KMS-11 (cell line): ENCODE data around the gene GLIS1.

Source experiments
- H2AFZ ChIP-seq: fragments of 200-600 bp; sonication (generic); 2 replicates; pipeline ENCODE4 v1.6.1; 2016; ENCODE audit warnings: antibody characterized with exemption, mixed run types, low read depth
- H3K27ac ChIP-seq: fragments of 200-600 bp; sonication (generic); 2 replicates; pipeline ENCODE4 v1.6.1; 2016; ENCODE audit warnings: mild to moderate bottlenecking, mixed run types
- H3K27me3 ChIP-seq: fragments of 200-600 bp; sonication (generic); 2 replicates; pipeline ENCODE4 v1.6.1; 2017; ENCODE audit warnings: mild to moderate bottlenecking, low read depth, mixed run types, moderate library complexity; ENCODE audit not compliant: insufficient read depth
- H3K36me3 ChIP-seq: fragments of 200-600 bp; sonication (generic); 2 replicates; pipeline ENCODE4 v1.6.1; 2017; ENCODE audit warnings: mild to moderate bottlenecking, mixed run types; ENCODE audit not compliant: insufficient read depth
- H3K4me1 ChIP-seq: fragments of 200-600 bp; sonication (generic); 2 replicates; pipeline ENCODE4 v1.6.1; 2016; ENCODE audit warnings: mild to moderate bottlenecking, low read depth, mixed run types; ENCODE audit not compliant: poor library complexity, severe bottlenecking
- H3K4me2 ChIP-seq: fragments of 200-600 bp; sonication (generic); 2 replicates; pipeline ENCODE4 v1.7.0; 2016; ENCODE audit warnings: mild to moderate bottlenecking, mixed run types
- H3K4me3 ChIP-seq: fragments of 200-600 bp; sonication (generic); IDR thresholded peaks from 2 replicates; pipeline ENCODE4 v1.6.1; 2017; ENCODE audit warnings: low read depth, low read length, mixed read lengths; ENCODE audit not compliant: insufficient read depth
- H3K79me2 ChIP-seq: fragments of 200-600 bp; sonication (generic); 2 replicates; pipeline ENCODE4 v1.6.1; 2016; ENCODE audit warnings: low read depth, mixed run types; ENCODE audit not compliant: insufficient read depth
- H3K9ac ChIP-seq: fragments of 200-600 bp; sonication (generic); 2 replicates; pipeline ENCODE4 v1.6.1; 2016; ENCODE audit warnings: mild to moderate bottlenecking, mixed run types
- H4K20me1 ChIP-seq: fragments of 200-600 bp; sonication (generic); 2 replicates; pipeline ENCODE4 v1.6.1; 2016; ENCODE audit warnings: mild to moderate bottlenecking, mixed run types; ENCODE audit not compliant: insufficient read depth
- CTCF ChIP-seq: fragments of 200-600 bp; sonication (generic); conservative IDR thresholded peaks from 2 replicates; pipeline ENCODE4 v1.6.1; 2017; ENCODE audit warnings: low read depth, mild to moderate bottlenecking, antibody characterized with exemption, low read length, moderate library complexity, mixed read lengths

Gene GLIS1

GRCh38 chr1:53498555-53499131, 240.3 kb downstream of the GLIS1 start:
- no peak overlapping the region; the same call in 1 of the 2 replicates for H3K9ac ChIP-seq
- no peak for TF ChIP-seq CTCF
- H3K36me3 ChIP-seq: no peaks in the 10 kb centered on the region
- H2AFZ ChIP-seq: peak overlapping the region; percentile 0; the same call in 1 of the 2 replicates
- peaks cover 15% of the 10 kb centered on the region for H3K4me1 ChIP-seq
- no peaks in the 10 kb centered on the region for H4K20me1 ChIP-seq
- H3K4me3 ChIP-seq: no peak overlapping the region
- no peaks in the 10 kb centered on the region for H3K79me2 ChIP-seq
- no peak overlapping the region for H3K27ac ChIP-seq
- no peaks in the 10 kb centered on the region for H3K27me3 ChIP-seq
- peak overlapping the region; percentile 5; the same call in 1 of the 2 replicates for H3K4me2 ChIP-seq

DNA sequence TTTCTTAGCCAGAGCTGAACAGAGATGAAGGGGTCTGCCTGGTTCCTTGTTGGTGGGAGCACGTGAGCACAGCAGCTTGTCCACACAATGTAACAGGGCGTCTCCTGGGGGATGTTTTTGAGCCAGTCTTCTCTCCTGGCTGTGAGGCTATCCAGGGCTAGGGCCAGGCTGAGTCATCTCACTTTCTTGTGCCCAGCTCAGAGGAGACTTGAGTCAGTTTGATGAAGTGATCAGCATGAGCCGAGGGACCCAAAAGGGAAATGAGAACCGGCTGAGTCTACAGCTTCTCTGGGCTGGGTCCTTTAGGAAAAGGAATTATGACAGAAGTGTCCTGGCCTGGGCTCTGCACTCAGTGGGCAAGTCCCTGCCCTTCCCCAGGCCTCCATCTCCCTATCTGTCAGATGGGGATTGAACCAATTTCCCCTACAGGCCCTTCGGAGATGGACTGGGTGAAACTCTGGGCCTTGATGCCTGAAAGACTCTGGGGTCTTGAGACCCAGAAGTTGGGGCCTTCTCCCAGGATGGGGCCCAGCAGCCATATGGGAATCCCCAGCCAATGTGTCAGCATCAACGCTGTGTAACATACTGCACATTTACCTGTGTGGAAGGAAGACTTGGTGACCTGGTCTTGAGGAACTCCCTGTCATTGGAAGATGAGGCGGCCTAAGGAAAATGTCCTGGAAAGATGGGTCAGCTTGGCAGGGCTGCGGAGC, 243.2 kb downstream of the GLIS1 start:
- Histone ChIP-seq H3K36me3 (no peaks in the 10 kb centered on the region), H3K27me3 (no peaks in the 10 kb centered on the region), H4K20me1 (no peaks in the 10 kb centered on the region), H3K27ac (no peak overlapping the region), H3K79me2 (no peaks in the 10 kb centered on the region), H3K4me2 (no peak overlapping the region), H3K9ac (no peak overlapping the region), H2AFZ (no peak overlapping the region), H3K4me3 (no peak overlapping the region), H3K4me1 (peaks cover 15% of the 10 kb centered on the region)
- no peak for TF ChIP-seq CTCF

GRCh38 chr1:53490351-53490750, 248.6 kb downstream of the GLIS1 start:
- H2AFZ ChIP-seq: no peak overlapping the region
- no peak overlapping the region for H3K9ac ChIP-seq
- H3K27ac ChIP-seq: no peak overlapping the region
- no peaks in the 10 kb centered on the region for H4K20me1 ChIP-seq
- H3K4me1 ChIP-seq: no peaks in the 10 kb centered on the region
- H3K27me3 ChIP-seq: no peaks in the 10 kb centered on the region
- no peak overlapping the region for H3K4me3 ChIP-seq
- no peaks in the 10 kb centered on the region for H3K79me2 ChIP-seq
- no peaks in the 10 kb centered on the region for H3K36me3 ChIP-seq
- no peak for TF ChIP-seq CTCF
- no peak overlapping the region for H3K4me2 ChIP-seq

DNA sequence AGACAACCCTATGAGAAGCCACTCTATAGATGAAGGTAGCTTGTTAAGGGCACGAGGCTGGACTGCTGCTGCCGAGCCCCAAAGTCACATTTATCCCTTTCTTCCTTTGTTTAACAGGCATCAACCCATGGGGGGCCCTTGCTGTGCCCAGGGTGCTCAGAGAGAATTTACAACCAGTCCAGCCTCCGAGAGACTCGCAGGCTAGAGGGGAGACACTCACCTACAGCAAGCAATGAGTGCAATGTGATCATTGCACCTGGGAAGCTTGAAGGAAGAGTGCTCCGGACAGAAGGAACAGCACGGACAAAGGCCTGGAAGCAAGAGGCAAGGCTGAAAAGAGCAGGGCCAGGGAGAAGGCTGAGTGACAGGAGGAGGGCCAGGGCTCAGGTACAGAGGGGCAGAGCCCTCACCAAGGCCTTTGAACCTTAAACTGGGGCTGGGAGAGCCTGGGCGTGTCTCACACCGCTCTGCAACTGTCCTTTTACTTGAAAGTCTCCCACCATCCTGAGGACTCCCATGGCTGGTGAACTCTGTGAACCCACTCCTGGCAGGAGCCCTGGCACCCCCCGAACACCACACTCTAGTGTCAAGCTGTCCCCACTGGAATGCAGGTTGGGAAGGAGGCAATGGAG, 252.5 kb downstream of the GLIS1 start:
- no peak overlapping the region for H3K4me2 ChIP-seq
- H3K4me1 ChIP-seq: no peaks in the 10 kb centered on the region
- no peak overlapping the region for H3K9ac ChIP-seq
- no peak for TF ChIP-seq CTCF
- no peaks in the 10 kb centered on the region for H3K27me3 ChIP-seq
- no peaks in the 10 kb centered on the region for H4K20me1 ChIP-seq
- peak overlapping the region; percentile 53; the same call in 1 of the 2 replicates for H2AFZ ChIP-seq
- H3K79me2 ChIP-seq: no peaks in the 10 kb centered on the region
- no peaks in the 10 kb centered on the region for H3K36me3 ChIP-seq
- H3K27ac ChIP-seq: no peak overlapping the region
- no peak overlapping the region for H3K4me3 ChIP-seq
